Measurements from ENCODE around the gene VCAN. TPM values are rescaled to one million over a fixed set of nuclear protein-coding genes. Genes with fewer than 3 reads are reported as not detected.

VCAN gene
- total RNA-seq, 2 experiments from 2014 or later: under 0.01 TPM; not detected in 1

- CTCF ChIA-PET (ENCODE audit: unreplicated experiment): no interaction called here
- Histone ChIP-seq H3K4me1 (ENCODE audit: insufficient read depth, low read length, poor library complexity, severe bottlenecking) (no peaks in the 10 kb centered on the region), H3K4me2 (ENCODE audit: low read length) (no peak overlapping the region), H2AFZ (ENCODE audit: low read length) (no peak overlapping the region), H3K4me3 (ENCODE audit: low read depth, low read length, poor library complexity, severe bottlenecking) (no peak overlapping the region), H4K20me1 (ENCODE audit: insufficient read depth, low read length) (no peaks in the 10 kb centered on the region), H3K9me2 (ENCODE audit: insufficient read depth, low read length) (no peaks in the 10 kb centered on the region), H3K27ac (ENCODE audit: low read depth, low read length, poor library complexity, severe bottlenecking) (no peak overlapping the region), H3K9me3 (ENCODE audit: low read length) (no peaks in the 10 kb centered on the region), H3K36me3 (ENCODE audit: insufficient read depth, low read length) (no peaks in the 10 kb centered on the region), H3K79me2 (ENCODE audit: insufficient read depth, low read depth, low read length) (no peaks in the 10 kb centered on the region; the same call in 1 of the 2 replicates)
- no TSS peak for BruUV-seq (replicated peaks)
- TF ChIP-seq EZH2phosphoT487 (IDR thresholded peaks at IDR 0.05; ENCODE audit: borderline replicate concordance, low read depth, low read length): no peak
- TF ChIP-seq, protein P1, sequence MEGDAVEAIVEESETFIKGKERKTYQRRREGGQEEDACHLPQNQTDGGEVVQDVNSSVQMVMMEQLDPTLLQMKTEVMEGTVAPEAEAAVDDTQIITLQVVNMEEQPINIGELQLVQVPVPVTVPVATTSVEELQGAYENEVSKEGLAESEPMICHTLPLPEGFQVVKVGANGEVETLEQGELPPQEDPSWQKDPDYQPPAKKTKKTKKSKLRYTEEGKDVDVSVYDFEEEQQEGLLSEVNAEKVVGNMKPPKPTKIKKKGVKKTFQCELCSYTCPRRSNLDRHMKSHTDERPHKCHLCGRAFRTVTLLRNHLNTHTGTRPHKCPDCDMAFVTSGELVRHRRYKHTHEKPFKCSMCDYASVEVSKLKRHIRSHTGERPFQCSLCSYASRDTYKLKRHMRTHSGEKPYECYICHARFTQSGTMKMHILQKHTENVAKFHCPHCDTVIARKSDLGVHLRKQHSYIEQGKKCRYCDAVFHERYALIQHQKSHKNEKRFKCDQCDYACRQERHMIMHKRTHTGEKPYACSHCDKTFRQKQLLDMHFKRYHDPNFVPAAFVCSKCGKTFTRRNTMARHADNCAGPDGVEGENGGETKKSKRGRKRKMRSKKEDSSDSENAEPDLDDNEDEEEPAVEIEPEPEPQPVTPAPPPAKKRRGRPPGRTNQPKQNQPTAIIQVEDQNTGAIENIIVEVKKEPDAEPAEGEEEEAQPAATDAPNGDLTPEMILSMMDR (conservative IDR thresholded peaks at IDR 0.05; ENCODE audit: low read length): no peak
- no peak for DNase-seq (ENCODE audit: low spot score)
- POLR2A ChIA-PET: no interaction called here
- intact Hi-C loops (cut with micrococcal nuclease; ENCODE audit: unreplicated experiment): no loop called here
Observed at GRCh38 chr5:83572271-83572670, 100.7 kb downstream of the VCAN start.

DNA sequence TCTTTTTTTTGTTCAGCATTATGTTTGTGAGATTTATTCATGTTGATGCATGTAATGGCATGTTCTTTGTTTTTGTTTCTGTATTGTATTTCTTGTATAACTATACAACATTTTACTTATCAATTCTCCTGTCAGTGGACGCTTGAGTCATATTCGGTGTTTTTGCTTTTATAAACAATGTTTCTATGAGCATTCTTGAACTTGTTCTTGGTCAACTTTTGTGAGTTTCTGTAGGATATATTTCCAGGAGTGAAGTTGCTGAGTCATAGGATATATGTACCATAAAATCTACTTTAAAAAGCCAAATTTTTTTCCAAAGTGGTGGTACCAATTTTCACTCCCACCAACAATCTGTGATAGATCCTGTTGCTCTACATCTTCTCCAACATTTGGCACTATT, 104.8 kb downstream of the VCAN start:
- H2AFZ ChIP-seq (ENCODE audit: low read length): no peak overlapping the region
- H3K36me3 ChIP-seq (ENCODE audit: insufficient read depth, low read length): no peaks in the 10 kb centered on the region
- ChIA-PET POLR2A (no interaction called here), CTCF (ENCODE audit: unreplicated experiment) (no interaction called here)
- TF ChIP-seq, protein P1 (conservative IDR thresholded peaks at IDR 0.05; ENCODE audit: low read length): no peak
- TF ChIP-seq EZH2phosphoT487 (IDR thresholded peaks at IDR 0.05; ENCODE audit: borderline replicate concordance, low read depth, low read length): no peak
- H3K27ac ChIP-seq (ENCODE audit: low read depth, low read length, poor library complexity, severe bottlenecking): no peak overlapping the region
- H3K4me2 ChIP-seq (ENCODE audit: low read length): no peak overlapping the region
- H3K4me1 ChIP-seq (ENCODE audit: insufficient read depth, low read length, poor library complexity, severe bottlenecking): no peaks in the 10 kb centered on the region
- H3K79me2 ChIP-seq (ENCODE audit: insufficient read depth, low read depth, low read length): no peaks in the 10 kb centered on the region
- intact Hi-C loops (cut with micrococcal nuclease; ENCODE audit: unreplicated experiment): no loop called here
- no peak for DNase-seq (ENCODE audit: low spot score)
- no TSS peak for BruUV-seq (replicated peaks)
- no peaks in the 10 kb centered on the region for H3K9me2 ChIP-seq (ENCODE audit: insufficient read depth, low read length)
- no peaks in the 10 kb centered on the region for H4K20me1 ChIP-seq (ENCODE audit: insufficient read depth, low read length)
- H3K9me3 ChIP-seq (ENCODE audit: low read length): no peaks in the 10 kb centered on the region
- no peak overlapping the region for H3K4me3 ChIP-seq (ENCODE audit: low read depth, low read length, poor library complexity, severe bottlenecking)

DNA sequence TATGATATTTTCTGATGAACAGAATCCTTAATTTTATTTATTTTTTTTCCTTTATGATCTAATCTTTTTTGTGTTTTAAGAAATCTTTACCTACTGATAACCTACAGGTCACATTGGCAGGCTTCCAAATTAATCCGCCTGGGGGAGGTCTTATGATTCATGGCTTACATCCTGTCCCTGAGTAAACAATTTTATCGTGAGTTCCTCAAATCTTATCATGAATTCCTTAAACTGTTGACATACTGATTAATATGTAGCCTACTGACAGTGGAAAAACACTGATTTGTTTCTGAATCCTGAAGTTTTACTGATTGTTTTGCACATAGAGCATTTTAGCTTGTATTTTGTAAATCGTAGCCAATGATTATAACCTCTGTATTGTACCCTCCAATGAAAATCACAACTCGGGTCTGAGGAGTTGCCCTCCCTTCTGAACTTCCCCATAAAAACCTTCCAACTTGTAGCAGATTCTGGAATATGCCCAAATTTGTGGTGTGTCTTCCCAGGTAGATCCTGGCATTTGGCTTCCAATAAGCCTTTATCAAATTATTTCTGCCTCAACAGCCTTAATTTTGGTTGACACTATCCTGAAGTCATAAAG, 105.6 kb downstream of the VCAN start:
- no peak overlapping the region for H2AFZ ChIP-seq (ENCODE audit: low read length)
- no TSS peak for BruUV-seq (replicated peaks)
- no peaks in the 10 kb centered on the region for H3K36me3 ChIP-seq (ENCODE audit: insufficient read depth, low read length)
- H3K4me1 ChIP-seq (ENCODE audit: insufficient read depth, low read length, poor library complexity, severe bottlenecking): no peaks in the 10 kb centered on the region
- H3K4me3 ChIP-seq (ENCODE audit: low read depth, low read length, poor library complexity, severe bottlenecking): no peak overlapping the region
- no peak overlapping the region for H3K4me2 ChIP-seq (ENCODE audit: low read length)
- no peaks in the 10 kb centered on the region for H3K9me3 ChIP-seq (ENCODE audit: low read length)
- H3K27ac ChIP-seq (ENCODE audit: low read depth, low read length, poor library complexity, severe bottlenecking): no peak overlapping the region
- no peaks in the 10 kb centered on the region for H3K9me2 ChIP-seq (ENCODE audit: insufficient read depth, low read length)
- TF ChIP-seq EZH2phosphoT487 (IDR thresholded peaks at IDR 0.05; ENCODE audit: borderline replicate concordance, low read depth, low read length): no peak
- TF ChIP-seq, protein P1 (conservative IDR thresholded peaks at IDR 0.05; ENCODE audit: low read length): no peak
- no peak for DNase-seq (ENCODE audit: low spot score)
- CTCF ChIA-PET (ENCODE audit: unreplicated experiment): no interaction called here
- no peaks in the 10 kb centered on the region for H3K79me2 ChIP-seq (ENCODE audit: insufficient read depth, low read depth, low read length)
- intact Hi-C loops (cut with micrococcal nuclease; ENCODE audit: unreplicated experiment): no loop called here
- POLR2A ChIA-PET: no interaction called here
- H4K20me1 ChIP-seq (ENCODE audit: insufficient read depth, low read length): no peaks in the 10 kb centered on the region
